HUDEP-2 (cell line): ENCODE results near the gene ZNRF3.
"Not testable (repeated sequence)": the region's sequence is repeated elsewhere in the genome, so short reads cannot be mapped to it uniquely, and the experiment has no call there.

ENCODE experiments used
- DNase-seq, 76 experiments: peaks; one replicate each; lab custom pipeline; 2025; ENCODE audit not compliant: unreplicated experiment in 76 of 76; lab: John Stamatoyannopoulos, UW

ZNRF3 gene

DNA sequence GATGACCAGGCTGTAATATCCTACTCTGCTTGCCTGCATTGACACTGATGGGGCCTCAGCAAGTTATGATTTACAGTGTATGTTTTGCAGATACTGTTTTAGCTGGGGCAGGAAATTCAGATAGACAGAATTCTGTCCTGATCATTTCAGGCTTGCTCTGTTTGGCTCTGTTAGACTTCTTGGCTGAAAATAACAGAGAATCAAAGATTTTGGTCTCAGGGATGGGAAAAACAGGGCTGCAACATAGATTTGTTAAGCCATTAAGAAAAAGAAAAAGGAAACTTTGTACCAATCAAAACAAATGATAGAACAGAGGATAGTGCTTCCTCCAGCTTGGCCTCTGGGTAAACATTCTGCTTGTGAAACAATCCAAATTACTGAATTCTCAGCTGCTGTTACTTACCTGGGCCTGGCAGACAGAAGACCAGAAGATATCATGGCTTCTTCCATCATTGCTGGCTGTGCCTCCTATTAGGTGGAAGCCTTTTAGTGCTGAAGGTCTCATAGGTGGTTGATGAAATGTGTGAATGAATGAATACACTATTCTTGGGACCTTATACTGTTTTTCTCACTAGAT lies 22.0 kb downstream of the ZNRF3 start:
- no peak for DNase-seq

- DNase-seq: no peak
These were observed 22.9 kb downstream of the ZNRF3 start for GRCh38 chr22:28906312-28906711.

- DNase-seq: no peak
These were observed 24.1 kb downstream of the ZNRF3 start for GRCh38 chr22:28907311-28908008.

GRCh38 chr22:28908810-28909209 lies 25.4 kb downstream of the ZNRF3 start:
- not testable (repeated sequence) for DNase-seq

DNA sequence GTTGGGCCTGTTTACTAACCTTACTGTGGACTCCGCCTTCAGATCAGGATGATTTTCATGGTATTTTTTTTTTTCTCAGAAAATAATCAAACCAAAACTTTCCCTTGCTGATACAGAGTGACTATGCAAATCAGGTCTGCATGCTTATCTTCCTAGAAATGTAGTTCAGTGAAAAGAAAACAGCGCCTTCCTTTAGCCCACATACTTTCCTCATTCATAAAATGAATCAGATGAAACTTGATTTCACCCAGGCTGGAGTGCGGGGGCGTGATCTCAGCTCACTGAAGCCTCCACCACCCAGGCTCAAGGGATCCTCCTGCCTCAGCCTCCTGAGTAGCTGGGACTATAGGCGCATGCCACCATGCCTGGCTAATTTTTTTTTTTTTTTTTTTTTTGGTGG lies 26.0 kb downstream of the ZNRF3 start:
- DNase-seq: peak in 9 of 76 experiments; percentile 10 to 43 (median 24)

DNA sequence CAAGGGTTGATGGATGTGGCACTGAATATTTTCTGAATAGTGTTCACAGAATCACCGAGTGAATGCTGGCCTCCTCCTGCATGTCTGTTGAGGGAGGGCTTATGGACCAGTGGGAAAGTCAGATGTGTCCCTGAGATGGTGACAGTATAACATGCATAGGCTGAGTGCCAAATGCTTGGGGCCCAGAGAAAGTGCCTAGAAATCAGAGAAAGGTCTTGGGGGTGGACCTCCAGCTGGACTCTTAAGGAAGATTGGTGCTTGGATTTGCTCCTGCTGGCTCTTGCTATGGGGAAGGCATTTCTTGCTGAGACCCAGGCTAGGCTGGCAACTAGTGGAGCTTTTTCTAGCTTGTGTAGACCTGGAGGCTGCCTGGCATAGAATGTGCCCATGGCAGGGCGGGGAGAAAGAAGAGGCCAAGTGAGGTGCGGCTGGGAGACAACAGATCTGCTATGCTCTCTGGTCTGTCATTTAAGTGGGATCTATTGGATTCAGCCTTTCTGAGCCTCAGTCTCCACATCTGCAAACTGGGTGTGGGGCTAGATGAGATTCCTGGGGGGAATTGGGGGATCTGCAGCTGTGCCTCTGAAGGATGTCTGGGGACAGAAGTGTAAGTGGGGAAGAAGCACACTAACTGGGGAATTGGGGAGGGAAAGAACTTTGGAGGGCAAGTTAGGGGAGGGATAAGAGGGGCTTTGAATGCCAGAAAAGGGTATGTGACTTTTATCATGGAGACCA lies 27.4 kb downstream of the ZNRF3 start:
- no peak for DNase-seq

GRCh38 chr22:28911304-28911690 lies 27.9 kb downstream of the ZNRF3 start:
- DNase-seq: no peak

GRCh38 chr22:28911777-28912669 lies 28.7 kb downstream of the ZNRF3 start:
- DNase-seq: no peak

GRCh38 chr22:28914201-28914600 lies 30.8 kb downstream of the ZNRF3 start:
- DNase-seq: no peak

DNA sequence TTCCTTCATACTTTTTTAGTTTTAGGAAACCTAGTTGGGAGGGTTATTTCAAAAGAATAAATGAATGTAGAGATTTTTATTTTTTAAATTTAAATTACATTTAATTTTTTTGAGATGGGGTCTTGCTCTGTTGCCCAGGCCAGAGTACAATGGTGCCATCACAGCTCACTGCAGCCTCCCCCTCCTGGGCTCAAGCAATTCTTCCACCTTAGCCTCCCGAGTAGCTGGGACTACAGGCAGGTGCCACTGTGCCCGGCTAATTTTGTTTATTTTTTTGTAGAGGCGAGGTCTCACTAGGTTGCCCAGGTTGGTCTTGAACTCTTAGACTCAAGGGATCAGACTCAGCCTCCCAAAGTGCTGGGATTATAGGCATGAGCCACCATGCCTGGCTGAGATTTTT lies 32.6 kb downstream of the ZNRF3 start:
- DNase-seq: no peak

GRCh38 chr22:28917747-28918549 lies 34.6 kb downstream of the ZNRF3 start:
- no peak for DNase-seq

GRCh38 chr22:28918550-28919271 lies 35.3 kb downstream of the ZNRF3 start:
- no peak for DNase-seq

DNA sequence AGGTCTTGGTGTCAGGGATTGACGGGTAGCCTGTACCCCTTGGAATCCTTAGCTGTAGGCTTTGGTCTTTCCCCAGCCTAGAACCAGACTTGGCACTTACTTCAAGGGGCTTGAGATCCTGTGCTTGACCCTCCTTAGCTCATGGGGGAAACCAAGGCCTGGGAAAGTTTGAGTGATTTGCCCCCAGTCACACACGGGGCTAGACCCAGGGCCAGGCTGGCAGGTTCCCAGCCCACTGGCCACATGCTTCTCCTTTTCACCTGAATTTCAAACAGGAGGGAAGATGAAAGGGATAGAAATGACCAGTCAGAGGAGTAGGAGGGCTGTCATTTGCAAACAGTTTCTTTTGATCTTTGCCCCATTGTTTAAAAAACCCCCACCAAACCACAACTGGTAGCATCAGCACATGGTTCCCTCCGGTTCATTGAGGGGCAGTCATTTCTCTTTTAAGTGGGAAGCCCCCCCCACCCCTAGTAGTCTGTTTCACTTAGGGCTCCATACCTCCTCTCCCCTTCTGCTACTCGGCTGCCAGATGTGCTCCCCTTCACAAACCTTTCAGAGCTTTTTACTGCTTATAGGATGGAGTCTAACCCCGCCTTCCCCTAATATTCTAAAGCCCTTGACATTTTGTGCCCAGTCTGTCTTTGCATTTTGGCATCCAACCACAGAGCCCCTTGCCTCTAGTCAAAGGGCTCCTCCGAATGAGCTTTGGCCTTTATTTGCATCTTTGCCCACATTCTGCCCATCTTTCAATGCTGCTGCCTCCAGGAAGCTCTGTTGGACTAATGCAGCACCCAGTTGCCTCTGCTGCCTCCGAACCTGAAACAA lies 37.6 kb downstream of the ZNRF3 start:
- DNase-seq: no peak

GRCh38 chr22:28921585-28921879 lies 38.2 kb downstream of the ZNRF3 start:
- DNase-seq: no peak

- DNase-seq: no peak
These were observed 39.3 kb downstream of the ZNRF3 start for GRCh38 chr22:28922540-28923244.

GRCh38 chr22:28923826-28924732 lies 40.7 kb downstream of the ZNRF3 start:
- DNase-seq: peak in 1 of 76 experiments; percentile 11

DNA sequence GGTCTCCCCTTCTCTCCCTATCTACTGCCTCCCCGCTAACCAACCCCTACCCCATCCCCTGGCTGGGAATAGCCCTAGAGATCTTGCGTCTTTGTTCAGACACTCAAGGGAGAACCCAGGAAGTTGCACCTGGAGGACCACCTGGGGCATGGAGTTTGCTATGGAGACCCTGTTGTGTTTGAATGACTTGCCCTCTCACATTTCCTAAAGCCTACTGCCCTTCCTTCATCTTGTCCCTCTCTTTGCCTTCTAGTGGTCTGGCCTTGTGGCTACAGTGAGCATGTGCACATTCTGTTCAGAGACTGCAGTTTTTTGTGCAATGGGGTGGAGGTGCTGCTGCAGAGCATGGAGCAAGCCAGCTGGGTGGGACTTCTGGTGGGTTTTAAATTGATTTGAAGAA lies 42.5 kb downstream of the ZNRF3 start:
- DNase-seq: no peak
